ENCODE results near the gene REELD1. TPM values are rescaled to one million over a fixed set of nuclear protein-coding genes. Genes with fewer than 3 reads are reported as not detected.

Gene REELD1
- total RNA-seq, 1 experiment from 2014 or later = not detected

DNA sequence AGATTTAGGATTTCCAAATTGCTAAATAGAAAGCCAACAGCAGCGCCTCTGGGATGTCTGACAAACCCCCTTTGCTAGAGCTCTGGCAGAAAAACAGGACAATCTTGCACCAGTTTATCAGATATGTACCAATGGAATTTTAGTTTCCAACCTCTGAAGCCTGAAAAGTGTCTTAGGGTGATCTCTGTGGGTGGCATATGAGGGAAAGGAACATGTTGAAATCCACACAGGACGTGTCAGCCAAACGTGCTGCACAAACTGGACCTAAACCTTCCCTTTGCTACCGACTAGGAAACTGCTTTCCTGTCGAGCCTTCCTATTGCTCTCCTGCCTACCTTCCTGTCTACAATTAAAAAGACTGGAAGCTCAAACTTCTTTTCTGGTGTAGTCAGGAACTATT, 53.5 kb downstream of the REELD1 start:
- no peaks in the 10 kb centered on the region for H3K79me2 ChIP-seq (ENCODE audit: low read depth)
- ChIA-PET POLR2A (ENCODE audit: unreplicated experiment) (no interaction called here), CTCF (no interaction called here)
- no TSS peak for BruUV-seq (replicated peaks)
- H3K27ac ChIP-seq = no peak overlapping the region
- no peaks in the 10 kb centered on the region for H4K20me1 ChIP-seq (ENCODE audit: insufficient read depth)
- no peak overlapping the region for H3K4me3 ChIP-seq
- H3K4me1 ChIP-seq (replicated peaks; ENCODE audit: insufficient read depth) = no peaks in the 10 kb centered on the region
- no peaks in the 10 kb centered on the region for H3K36me3 ChIP-seq (ENCODE audit: low read depth)
- TF ChIP-seq CTCF (conservative IDR thresholded peaks at IDR 0.05) = no peak
- no peak for TF ChIP-seq EZH2 (IDR thresholded peaks at IDR 0.05; ENCODE audit: low read depth)
- no peaks in the 10 kb centered on the region for H3F3A ChIP-seq (ENCODE audit: insufficient read depth, low read depth)
- no peak overlapping the region for H3K4me2 ChIP-seq
- no peak overlapping the region for H2AFZ ChIP-seq
- no peaks in the 10 kb centered on the region for H3K9me2 ChIP-seq (ENCODE audit: insufficient read depth)
- H3K9me3 ChIP-seq (ENCODE audit: insufficient read depth, low read depth) = no peaks in the 10 kb centered on the region
- intact Hi-C loops (cut with micrococcal nuclease; ENCODE audit: unreplicated experiment) = no loop called here
- H3K27me3 ChIP-seq (ENCODE audit: insufficient read depth, low read depth) = no peaks in the 10 kb centered on the region
- no peak for DNase-seq

GRCh38 chr4:146269228-146269653, 54.9 kb downstream of the REELD1 start:
- Histone ChIP-seq H4K20me1 (ENCODE audit: insufficient read depth) (no peaks in the 10 kb centered on the region), H3K4me2 (no peak overlapping the region), H3K4me3 (no peak overlapping the region), H3K27me3 (ENCODE audit: insufficient read depth, low read depth) (no peaks in the 10 kb centered on the region), H3K36me3 (ENCODE audit: low read depth) (no peaks in the 10 kb centered on the region), H2AFZ (no peak overlapping the region), H3K79me2 (ENCODE audit: low read depth) (no peaks in the 10 kb centered on the region), H3F3A (ENCODE audit: insufficient read depth, low read depth) (no peaks in the 10 kb centered on the region), H3K9me2 (ENCODE audit: insufficient read depth) (no peaks in the 10 kb centered on the region), H3K27ac (no peak overlapping the region), H3K9me3 (ENCODE audit: insufficient read depth, low read depth) (no peaks in the 10 kb centered on the region), H3K4me1 (replicated peaks; ENCODE audit: insufficient read depth) (no peaks in the 10 kb centered on the region)
- no peak for DNase-seq
- no peak for TF ChIP-seq CTCF (conservative IDR thresholded peaks at IDR 0.05)
- POLR2A ChIA-PET (ENCODE audit: unreplicated experiment) = no interaction called here
- CTCF ChIA-PET = no interaction called here
- BruUV-seq (replicated peaks) = no TSS peak
- intact Hi-C loops (cut with micrococcal nuclease; ENCODE audit: unreplicated experiment) = no loop called here

GRCh38 chr4:146271466-146271865, 57.1 kb downstream of the REELD1 start:
- Histone ChIP-seq H3F3A (ENCODE audit: insufficient read depth, low read depth) (no peaks in the 10 kb centered on the region), H3K36me3 (ENCODE audit: low read depth) (no peaks in the 10 kb centered on the region), H3K27ac (no peak overlapping the region), H3K4me2 (no peak overlapping the region), H3K9me2 (ENCODE audit: insufficient read depth) (no peaks in the 10 kb centered on the region), H3K9me3 (ENCODE audit: insufficient read depth, low read depth) (no peaks in the 10 kb centered on the region), H3K79me2 (ENCODE audit: low read depth) (no peaks in the 10 kb centered on the region), H3K27me3 (ENCODE audit: insufficient read depth, low read depth) (no peaks in the 10 kb centered on the region), H2AFZ (no peak overlapping the region), H3K4me1 (replicated peaks; ENCODE audit: insufficient read depth) (no peaks in the 10 kb centered on the region), H3K4me3 (no peak overlapping the region), H4K20me1 (ENCODE audit: insufficient read depth) (no peaks in the 10 kb centered on the region)
- CTCF ChIA-PET = no interaction called here
- intact Hi-C loops (cut with micrococcal nuclease; ENCODE audit: unreplicated experiment) = no loop called here
- TF ChIP-seq CTCF (conservative IDR thresholded peaks at IDR 0.05) = no peak
- no peak for DNase-seq
- POLR2A ChIA-PET (ENCODE audit: unreplicated experiment) = no interaction called here
- no TSS peak for BruUV-seq (replicated peaks)
